Heart left ventricle (tissue), 16 donors: ENCODE measurements around the gene FZD10. TPM values are rescaled to one million over a fixed set of nuclear protein-coding genes. Genes with fewer than 3 reads are reported as not detected.

Experiments used
- ATAC-seq, 4 donors: fragments of 200-7000 bp; cut with Tn5 transposase; one replicate each; pipeline ENCODE4 v1.9.1; 2020 to 2022; ENCODE audit warnings: moderate library complexity in 4 of 4, mild to moderate bottlenecking in 3 of 4, moderate number of reproducible peaks in 1 of 4
- DNase-seq, 5 donors: peaks; one replicate each; pipeline ENCODE4 v3.0.0-alpha.2; 2020
- H3K27ac ChIP-seq, 12 donors: fragments of 200-600 bp; sonication (generic) in 4 of 12; one replicate each; pipeline versions ENCODE4 v1.5.0 to v1.8.0; 2016 to 2022; ENCODE audit warnings: mild to moderate bottlenecking in 2 of 12
- H3K27me3 ChIP-seq, 9 donors: fragments of 200-600 bp; sonication (generic) in 2 of 9; one replicate each; pipeline versions ENCODE4 v1.5.1 to v1.8.0; 2016 to 2022; ENCODE audit warnings: mild to moderate bottlenecking in 3 of 9
- H3K36me3 ChIP-seq, 9 donors: fragments of 200-600 bp; sonication (generic) in 2 of 9; one replicate each; pipeline versions ENCODE4 v1.5.0 to v1.8.0; 2018 to 2022; ENCODE audit warnings: mild to moderate bottlenecking in 2 of 9
- H3K4me1 ChIP-seq, 12 donors: fragments of 200-600 bp; sonication (generic) in 4 of 12; one replicate each; pipeline versions ENCODE4 v1.5.0 to v1.8.0; 2016 to 2022; ENCODE audit warnings: mild to moderate bottlenecking in 3 of 12
- H3K4me3 ChIP-seq, 12 donors: fragments of 200-600 bp; sonication (generic) in 4 of 12; one replicate each; pipeline versions ENCODE4 v1.5.0 to v1.8.0; 2017 to 2022; ENCODE audit warnings: mild to moderate bottlenecking in 9 of 12, moderate library complexity in 4 of 12
- H3K9me3 ChIP-seq, 12 donors: fragments of 200-600 bp; sonication (generic) in 4 of 12; one replicate each; pipeline versions ENCODE4 v1.5.0 to v1.8.0; 2016 to 2022; ENCODE audit warnings: mild to moderate bottlenecking in 1 of 12
- POLR2A ChIP-seq, 2 donors: fragments of 450-650 bp; IDR thresholded peaks; one replicate each; pipeline ENCODE4 v1.6.1; 2017; ENCODE audit warnings: antibody characterized with exemption in 2 of 2, mild to moderate bottlenecking in 2 of 2, moderate library complexity in 2 of 2
- WGBS, 4 donors: extraction: QIAGEN DNeasy Blood & Tissue Kit in 2 of 4; methylation state at CpG; one replicate each; pipeline versions ENCODE4 v1.1.5 to v1.1.7; 2013 to 2018; 5-methylcytosine and 5-hydroxymethylcytosine counted together
- intact Hi-C, 10 donors: fragments of 100-400 bp; cut with DNase I; formaldehyde crosslinking; loops; one replicate each; pipeline versions ENCODE4 v1.11.1 to v1.14.2; 2022
- long read RNA-seq, 3 donors: library from polyadenylated mRNA; unstranded; transcript quantifications; one replicate each; pipeline ENCODE4 v2.0.0, GENCODE V29; 2020 to 2021
- polyA plus RNA-seq, 2 donors: library from polyadenylated mRNA; stranded (reverse); fragments of 200-250 nt; gene quantifications; one replicate each; pipeline ENCODE4 v1.2.3, GENCODE V29; 2013
- total RNA-seq, 9 donors: library from RNA; depleted of rRNA in 2 of 9; stranded (reverse); fragments of >200 nt in 2 of 9; fragmentation: NEBNext Ultra II Directional in 3 of 9; extraction: Animal tissue kit (Norgen Biotek cat#: 25700) in 3 of 9; gene quantifications; one replicate each; pipeline versions ENCODE4 v1.1.0 to v1.2.4, GENCODE V29; 2016 to 2023
- TF ChIP-seq, protein P1 (sequence below), 12 donors: fragments of 200-600 bp; sonication (generic) in 4 of 12; IDR thresholded peaks; one replicate each; pipeline versions ENCODE4 v1.5.0 to v1.8.0; 2018 to 2022; ENCODE audit warnings: antibody characterized with exemption in 12 of 12, mild to moderate bottlenecking in 5 of 12
- donor health status: ischemic (EF 13 %, LVEDD 7.1; RV severe dilation, severe dysfunction).
- donor health status: healthy with polysubstance abuse.
- donor health status: DM: no; HTN: yes; CAD: no.
- donor health status: DM: no; HTN: no; CAD: no.
- donor health status: ischemic (EF 25% LVEDD 6.9; RV normal size, moderate dysfunction).
- donor health status: ischemic (EF 25% LVEDD 5.7; RV mildly dilated, moderate dysfunction).
- donor health status: healthy.
- donor health status: DM: yes; HTN: yes; CAD: no.
- donor health status: ischemic (EF 35%, LVEDD 5.7; RV mildly dilated, moderate dysfunction).
- donor health status: nonischemic (EF 11% LVEDD 7.7; RV severe dilation, severe dysfunction).
- donor health status: DM: yes; HTN: yes; CAD: no.
- donor health status: PGD.
- donor health status: ischemic (EF 29% LVEDD 5.4; RV normal size, mild dysfunction).
- donor health status: nonischemic (EF 23%, LVEDD 6.1; RV moderate dilation, normal function).

Gene FZD10
- total RNA-seq = under 1 TPM in 7 of 9 donors, not detected in 2; 0.07 to 0.23 (median 0.11) TPM
- polyA plus RNA-seq = under 1 TPM in 1 of 2 donors, not detected in 1; 0.06 TPM
- long read RNA-seq, donor 1 = 0 reads
- long read RNA-seq, donor 2, partial matches to known transcripts = 0 of 1 reads
- long read RNA-seq, donor 2, other reads (novel, unspliced or antisense) = 0 of 1 reads
- long read RNA-seq, donor 3 = 0 reads

GRCh38 chr12:130162267-130162666, at the start of gene FZD10:
Gene FZD10 (plus strand): TSS chr12:130162464. CDS start chr12:130162943, 479 bp downstream.
- Histone ChIP-seq H3K4me1 (peaks cover 0 to 37% (median 9%) of the 10 kb centered on the region in 12 donors), H3K27me3 (peaks cover 43 to 88% (median 76%) of the 10 kb centered on the region in 9 donors), H3K36me3 (no peaks in the 10 kb centered on the region), H3K9me3 (no peaks in the 10 kb centered on the region), H3K4me3 (peak within 1 kb of the TSS; percentile 20 to 59 (median 45)), H3K27ac (peak within 1 kb of the TSS in 1 of 12 donors; percentile 42)
- ATAC-seq (peak in 3 of 4 donors; percentile 30 to 67 (median 47)), DNase-seq (peak in 4 of 5 donors; percentile 46 to 71 (median 52))
- TF ChIP-seq, protein P1, sequence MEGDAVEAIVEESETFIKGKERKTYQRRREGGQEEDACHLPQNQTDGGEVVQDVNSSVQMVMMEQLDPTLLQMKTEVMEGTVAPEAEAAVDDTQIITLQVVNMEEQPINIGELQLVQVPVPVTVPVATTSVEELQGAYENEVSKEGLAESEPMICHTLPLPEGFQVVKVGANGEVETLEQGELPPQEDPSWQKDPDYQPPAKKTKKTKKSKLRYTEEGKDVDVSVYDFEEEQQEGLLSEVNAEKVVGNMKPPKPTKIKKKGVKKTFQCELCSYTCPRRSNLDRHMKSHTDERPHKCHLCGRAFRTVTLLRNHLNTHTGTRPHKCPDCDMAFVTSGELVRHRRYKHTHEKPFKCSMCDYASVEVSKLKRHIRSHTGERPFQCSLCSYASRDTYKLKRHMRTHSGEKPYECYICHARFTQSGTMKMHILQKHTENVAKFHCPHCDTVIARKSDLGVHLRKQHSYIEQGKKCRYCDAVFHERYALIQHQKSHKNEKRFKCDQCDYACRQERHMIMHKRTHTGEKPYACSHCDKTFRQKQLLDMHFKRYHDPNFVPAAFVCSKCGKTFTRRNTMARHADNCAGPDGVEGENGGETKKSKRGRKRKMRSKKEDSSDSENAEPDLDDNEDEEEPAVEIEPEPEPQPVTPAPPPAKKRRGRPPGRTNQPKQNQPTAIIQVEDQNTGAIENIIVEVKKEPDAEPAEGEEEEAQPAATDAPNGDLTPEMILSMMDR (IDR thresholded peaks at IDR 0.05) = no peak
- TF ChIP-seq POLR2A (IDR thresholded peaks at IDR 0.05) = no peak
- intact Hi-C loops = no loop called here
- WGBS, 4 donors = 0 to 1% (median 1%) methylated on average over 13 to 51 of the region's 51 CpGs

- TF ChIP-seq POLR2A (IDR thresholded peaks at IDR 0.05) = no peak
- Histone ChIP-seq H3K36me3 (no peaks in the 10 kb centered on the region), H3K27ac (no peak overlapping the region), H3K4me3 (no peak overlapping the region), H3K27me3 (peaks cover 0 to 31% (median 0%) of the 10 kb centered on the region in 9 donors), H3K4me1 (no peaks in the 10 kb centered on the region), H3K9me3 (no peaks in the 10 kb centered on the region)
- no peak for ATAC-seq
- WGBS, 4 donors = 75 to 86% (median 82%) methylated on average over 18 to 20 of the region's 20 CpGs
- DNase-seq = no peak
- intact Hi-C loops = no loop called here
These were observed 47.3 kb upstream of the FZD10 start for GRCh38 chr12:130114952-130115351.

DNA sequence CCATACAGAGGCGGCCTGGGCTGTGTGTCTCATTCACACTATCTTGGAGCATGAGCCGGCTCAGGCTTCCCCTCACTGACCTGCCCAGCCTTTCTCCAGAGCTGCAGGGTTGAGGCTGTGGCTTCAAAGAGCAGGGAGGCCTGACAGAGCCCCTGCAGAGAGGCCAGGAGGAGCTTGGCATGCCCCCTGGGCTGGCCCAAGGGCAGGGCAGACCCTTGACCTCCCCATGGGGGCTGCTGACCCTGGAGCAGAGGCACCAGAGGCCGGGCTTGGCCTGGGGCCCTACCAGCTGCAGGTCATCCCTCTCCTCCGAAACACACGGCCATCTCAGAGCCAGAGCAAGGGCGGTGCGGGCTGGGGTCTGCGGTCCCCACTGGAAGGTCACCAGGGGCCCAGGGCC, 46.6 kb upstream of the FZD10 start:
- peaks cover 0 to 31% (median 0%) of the 10 kb centered on the region in 9 donors for H3K27me3 ChIP-seq
- no peak overlapping the region for H3K4me3 ChIP-seq
- no peak for DNase-seq
- no peaks in the 10 kb centered on the region for H3K36me3 ChIP-seq
- no peak overlapping the region for H3K27ac ChIP-seq
- ATAC-seq = no peak
- TF ChIP-seq POLR2A (IDR thresholded peaks at IDR 0.05) = no peak
- TF ChIP-seq, protein P1 (IDR thresholded peaks at IDR 0.05) = no peak
- intact Hi-C loops = no loop called here
- no peaks in the 10 kb centered on the region for H3K9me3 ChIP-seq
- H3K4me1 ChIP-seq = peaks cover 0 to 3% (median 0%) of the 10 kb centered on the region in 12 donors
- WGBS, 4 donors = 81 to 100% (median 87%) methylated on average over 1 to 8 of the region's 8 CpGs

DNA sequence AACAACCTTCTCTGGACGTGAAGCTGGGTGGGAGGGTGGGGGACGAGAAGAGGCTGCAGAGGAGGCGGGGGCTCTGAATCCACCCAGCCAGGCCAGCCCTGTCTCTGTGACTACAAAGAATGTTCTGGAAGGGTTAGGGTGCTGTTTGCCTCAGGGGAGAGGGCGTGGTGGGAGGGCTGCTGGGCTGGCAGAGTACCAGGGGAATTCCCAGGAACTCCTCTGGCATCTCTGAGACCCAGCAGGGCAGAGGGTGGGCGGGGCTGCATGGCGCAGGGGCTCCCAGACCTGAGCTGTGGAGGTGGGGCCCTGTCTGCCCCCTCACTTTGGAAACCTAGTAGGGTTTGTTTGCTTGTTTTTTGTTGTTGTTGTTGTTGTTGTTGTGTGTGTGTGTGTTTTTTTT, 45.5 kb upstream of the FZD10 start:
- Histone ChIP-seq H3K36me3 (no peaks in the 10 kb centered on the region), H3K4me1 (peaks cover 0 to 6% (median 0%) of the 10 kb centered on the region in 12 donors), H3K27me3 (peaks cover 0 to 29% (median 0%) of the 10 kb centered on the region in 9 donors), H3K27ac (no peak overlapping the region), H3K4me3 (no peak overlapping the region), H3K9me3 (no peaks in the 10 kb centered on the region)
- ATAC-seq (no peak), DNase-seq (no peak)
- WGBS, 4 donors = 71 to 76% (median 75%) methylated on average over 6 of the region's 6 CpGs
- no peak for TF ChIP-seq POLR2A (IDR thresholded peaks at IDR 0.05)
- TF ChIP-seq, protein P1 (IDR thresholded peaks at IDR 0.05) = no peak
- intact Hi-C loops = no loop called here
